AG08396 (cell line): Measurements from ENCODE around the gene INKA1.
"Not testable (repeated sequence)": the region's sequence is repeated elsewhere in the genome, so short reads cannot be mapped to it uniquely, and the experiment has no call there.

Experiments
- DNase-seq: peaks from one replicate; pipeline ENCODE4 v3.0.0; 2012; ENCODE audit warnings: low spot score, mixed read lengths

Gene INKA1

DNA sequence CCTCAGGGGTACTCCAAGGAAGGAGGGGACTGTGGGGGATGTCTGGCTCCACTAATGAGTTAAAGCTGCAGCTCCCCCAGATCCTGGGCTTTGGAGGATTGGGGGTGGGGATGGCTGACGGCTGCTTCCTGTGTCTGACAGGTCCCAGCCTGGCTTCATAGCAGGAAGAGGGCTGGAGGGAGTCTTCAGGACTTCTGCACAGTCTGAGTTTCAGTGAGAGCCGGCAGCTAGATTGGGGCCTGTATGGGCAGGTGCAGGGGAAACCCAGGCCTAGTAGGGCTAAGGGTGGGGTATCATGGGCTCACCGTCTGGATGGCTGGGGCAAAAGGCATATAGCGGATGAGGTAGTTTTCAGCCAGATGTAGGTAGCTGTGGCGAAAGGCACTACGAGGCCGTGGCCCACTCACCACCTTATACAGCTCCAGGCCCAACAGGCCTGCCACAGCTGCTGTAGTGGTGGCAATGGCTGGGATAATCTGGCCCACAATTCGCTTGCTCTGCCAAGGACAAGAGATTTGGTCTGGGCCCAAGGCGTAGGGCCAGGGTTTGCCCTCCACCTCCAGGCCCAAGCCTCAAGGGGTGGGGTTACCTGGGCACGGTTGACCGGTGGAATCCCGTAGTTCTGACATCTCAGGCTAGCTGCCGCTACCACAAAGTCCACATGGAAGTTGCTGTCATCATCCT lies 4.5 kb downstream of the INKA1 start:
- DNase-seq, result no peak

DNA sequence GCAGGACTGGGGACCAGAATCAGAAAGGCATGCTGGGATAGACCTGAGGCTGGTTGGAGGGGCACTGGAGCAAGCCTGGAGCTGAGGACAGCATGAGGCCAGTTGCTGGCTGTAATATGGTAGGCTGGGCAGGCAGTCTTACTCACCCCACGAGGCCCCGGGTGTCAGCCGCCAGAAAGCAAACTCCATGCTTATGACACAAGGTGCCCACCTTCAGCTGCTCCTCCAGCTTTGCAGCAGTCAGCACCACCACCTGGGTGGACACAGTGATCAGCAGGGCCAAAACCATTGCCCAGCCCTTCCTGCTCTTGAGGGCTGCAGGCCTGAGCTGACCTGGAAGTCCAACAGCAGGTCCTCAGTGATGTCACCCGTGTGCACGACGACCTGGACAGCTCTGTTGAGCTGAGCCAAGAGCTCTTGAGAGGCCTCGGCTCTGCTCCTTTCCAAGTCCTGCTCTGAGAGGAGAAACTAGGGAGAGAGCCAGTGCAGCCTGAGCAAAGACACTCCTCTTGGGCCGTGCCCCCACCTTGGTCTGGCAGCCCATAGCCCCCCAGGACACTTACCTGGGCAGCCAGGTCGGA lies 9.9 kb downstream of the INKA1 start:
- peak; percentile 44 for DNase-seq

DNA sequence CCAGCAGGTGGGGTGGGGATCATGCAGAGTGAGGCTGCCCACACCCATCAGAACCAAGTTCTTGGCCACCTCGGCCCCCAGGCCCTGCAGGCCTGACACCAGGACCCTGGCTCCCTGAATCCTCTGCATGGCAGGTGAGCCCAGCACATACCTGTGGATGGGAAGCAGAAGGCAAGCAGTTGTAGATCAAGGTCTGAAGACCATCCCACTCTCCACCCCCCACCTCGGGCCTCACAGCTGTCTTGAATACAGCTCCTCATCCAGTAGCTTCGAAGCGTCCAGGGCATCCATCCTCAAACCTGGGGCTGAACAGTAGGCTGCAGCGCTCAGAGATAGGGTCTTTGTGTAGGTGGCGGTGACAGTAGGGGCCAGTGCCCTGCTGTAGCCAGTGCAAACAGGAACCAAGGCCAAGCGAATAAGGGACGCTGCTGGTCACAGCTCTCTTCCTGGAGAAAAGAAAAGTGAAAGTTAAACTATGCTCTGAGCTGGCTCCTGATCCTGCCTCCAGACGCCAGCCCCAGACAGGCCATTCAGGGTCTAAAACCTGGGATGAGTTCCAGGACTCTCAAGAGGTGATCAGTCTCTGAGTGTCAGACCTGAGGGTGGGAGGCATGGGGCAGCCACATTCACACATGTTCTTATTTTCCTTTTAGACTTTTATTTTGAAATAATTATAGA lies 10.6 kb downstream of the INKA1 start, which contains the start of gene UBA7:
TSS of gene UBA7 (minus strand) at position 457 of the 678 bp plus-strand sequence. CDS start at position 291, 166 bp downstream.
- DNase-seq, result peak; percentile 86

DNA sequence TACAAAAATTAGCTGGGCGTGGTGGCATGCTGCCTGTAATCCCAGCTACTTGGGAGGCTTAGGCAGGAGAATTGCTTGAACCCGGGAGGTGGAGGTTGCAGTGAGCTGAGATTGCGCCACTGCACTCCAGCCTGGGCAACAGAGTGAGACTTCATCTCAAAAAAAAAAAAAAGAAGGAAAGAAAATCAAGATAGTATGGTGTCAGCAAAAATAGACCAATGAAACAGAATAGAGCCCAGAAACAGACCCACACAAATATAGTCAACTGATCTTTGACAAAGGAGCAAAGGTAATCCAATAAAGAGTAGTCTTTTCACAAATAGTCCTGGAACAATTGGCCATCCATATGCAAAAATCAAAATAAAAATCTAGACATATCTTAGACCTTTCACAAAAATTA lies 20.1 kb downstream of the INKA1 start:
- not testable (repeated sequence) for DNase-seq

DNA sequence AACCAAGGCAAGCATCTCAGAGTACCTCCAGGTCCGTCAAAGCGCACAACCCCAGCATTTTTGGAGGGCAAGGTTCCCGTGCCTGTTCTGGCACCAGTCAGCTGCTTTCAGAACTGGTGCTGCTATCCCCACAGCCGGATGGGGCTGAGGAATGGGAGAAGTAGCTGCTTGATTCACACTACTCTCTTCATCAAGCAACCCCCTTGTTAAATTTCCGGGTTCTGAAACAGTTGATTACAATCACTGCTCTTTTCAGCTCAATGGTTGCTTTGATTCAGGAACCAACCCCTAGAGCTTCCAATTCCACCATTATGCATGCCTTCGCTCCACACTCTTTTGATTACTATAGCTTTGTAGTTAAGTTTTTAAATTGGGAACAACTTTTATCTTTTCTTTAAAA lies 23.0 kb downstream of the INKA1 start:
- no peak for DNase-seq

DNA sequence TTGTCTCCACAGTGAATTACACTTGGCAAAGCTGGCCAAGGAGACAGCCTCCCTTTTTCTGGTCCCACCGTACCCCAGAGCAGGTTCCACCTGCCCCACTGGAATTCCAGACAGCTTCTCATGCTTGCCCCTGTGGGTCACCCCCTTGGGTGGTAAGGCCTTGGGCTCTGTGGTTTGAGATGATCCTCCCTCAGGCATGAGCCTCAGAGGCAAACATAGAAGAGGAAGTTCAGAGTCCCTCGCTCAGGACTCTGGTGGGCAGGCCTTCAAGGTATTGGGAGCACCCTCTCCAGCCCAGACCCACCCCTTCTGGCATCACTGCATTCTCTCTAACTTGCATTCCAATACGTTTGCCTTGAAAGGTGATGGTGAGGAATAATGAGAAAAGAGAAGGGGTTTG lies 28.3 kb downstream of the INKA1 start:
- DNase-seq, result no peak

DNA sequence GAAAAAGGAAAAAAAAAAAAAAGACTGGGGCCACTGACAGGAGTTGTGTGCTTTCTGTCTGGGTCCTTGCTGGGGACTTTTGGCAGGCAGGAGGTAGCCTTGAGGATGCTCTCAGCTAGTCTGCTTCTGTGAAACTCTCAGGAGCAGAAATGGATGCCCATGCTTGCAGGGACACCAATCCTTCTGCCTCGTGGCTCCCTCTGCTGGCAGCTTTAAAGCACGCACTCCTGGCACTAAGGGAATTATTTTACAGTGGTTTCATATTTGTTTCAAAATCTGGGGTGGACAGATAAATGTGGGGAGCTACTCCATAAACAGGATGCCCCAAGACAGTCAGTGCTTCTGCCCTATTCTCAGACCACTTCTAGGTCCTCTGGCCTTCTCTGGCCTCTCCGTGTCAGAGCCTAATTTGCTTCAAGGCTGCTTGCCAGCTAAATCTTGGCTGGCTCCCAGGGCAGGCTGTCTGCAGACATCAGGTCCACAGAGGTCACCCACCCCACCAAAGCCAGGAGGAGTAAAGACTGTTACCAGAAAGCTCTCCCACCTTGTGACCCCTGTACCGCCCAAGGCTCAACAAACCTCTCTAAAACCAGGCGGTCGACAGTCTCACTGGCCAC lies 36.2 kb downstream of the INKA1 start:
- DNase-seq, result peak; percentile 77

DNA sequence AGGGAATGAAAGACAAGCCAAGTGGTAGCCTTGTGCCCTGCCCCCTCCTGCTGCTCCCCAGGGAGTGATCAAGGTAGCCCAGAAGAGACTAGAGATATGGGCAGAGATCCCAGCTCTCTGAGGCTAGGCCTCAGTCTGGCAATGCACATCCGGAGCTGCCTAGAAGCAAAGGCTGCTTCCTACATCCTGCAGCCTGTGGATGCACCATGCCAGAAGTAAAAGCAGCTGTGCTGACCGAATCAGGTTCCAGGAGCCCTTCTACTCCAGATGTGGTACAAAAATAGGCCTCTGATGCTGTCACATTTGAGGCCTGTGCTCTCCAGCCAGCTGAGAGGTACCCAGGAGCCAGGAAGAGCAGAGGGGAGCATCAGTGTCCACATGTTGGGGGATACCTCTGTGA lies 37.3 kb downstream of the INKA1 start:
- DNase-seq, result no peak

DNA sequence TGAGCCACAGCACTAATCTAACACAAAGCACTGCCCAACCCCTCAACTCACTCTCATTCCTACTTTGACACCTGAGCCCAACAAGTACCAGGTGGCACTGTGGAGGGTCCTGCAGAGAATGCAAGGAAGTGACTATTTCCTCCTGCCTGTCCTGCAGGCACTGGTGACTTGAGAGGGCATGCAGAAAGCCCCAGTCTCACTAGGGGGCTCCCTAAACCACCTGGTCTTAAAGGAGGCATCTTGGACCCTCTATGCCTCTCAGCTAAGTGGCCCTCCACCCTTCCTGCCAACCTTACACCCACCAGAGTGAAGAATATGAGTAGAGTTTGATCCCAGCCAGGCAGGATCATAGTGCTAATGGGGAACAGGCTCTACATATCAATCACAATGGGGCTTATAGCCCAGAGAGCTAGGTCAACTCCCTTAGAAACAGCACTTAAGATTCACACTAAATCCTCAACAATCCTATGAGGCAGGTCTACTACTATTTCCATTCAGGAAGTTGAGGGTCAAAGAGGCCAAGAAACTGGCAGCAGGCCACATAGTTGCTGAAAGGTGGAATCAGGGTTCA lies 38.1 kb downstream of the INKA1 start:
- DNase-seq, result no peak

DNA sequence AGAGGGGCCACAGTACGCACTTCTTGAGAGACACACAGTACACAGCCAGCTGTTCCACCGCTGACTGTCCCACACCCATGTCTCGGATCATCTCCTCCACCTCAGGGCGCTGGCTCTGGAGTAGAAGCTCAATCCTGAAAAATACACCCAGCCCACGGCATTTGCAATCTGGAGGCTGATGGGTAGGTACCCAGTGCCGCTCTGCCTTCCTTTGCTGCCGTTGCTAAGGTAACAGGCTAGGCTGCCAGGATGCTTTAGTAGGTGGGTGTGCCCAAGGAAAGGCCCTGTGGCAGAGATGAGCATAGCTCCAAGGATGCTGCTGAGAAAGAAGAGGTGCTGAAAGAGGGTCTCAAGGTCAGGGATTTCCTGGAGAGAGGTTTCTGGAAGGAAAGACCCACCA lies 38.7 kb downstream of the INKA1 start:
- DNase-seq, result no peak

DNA sequence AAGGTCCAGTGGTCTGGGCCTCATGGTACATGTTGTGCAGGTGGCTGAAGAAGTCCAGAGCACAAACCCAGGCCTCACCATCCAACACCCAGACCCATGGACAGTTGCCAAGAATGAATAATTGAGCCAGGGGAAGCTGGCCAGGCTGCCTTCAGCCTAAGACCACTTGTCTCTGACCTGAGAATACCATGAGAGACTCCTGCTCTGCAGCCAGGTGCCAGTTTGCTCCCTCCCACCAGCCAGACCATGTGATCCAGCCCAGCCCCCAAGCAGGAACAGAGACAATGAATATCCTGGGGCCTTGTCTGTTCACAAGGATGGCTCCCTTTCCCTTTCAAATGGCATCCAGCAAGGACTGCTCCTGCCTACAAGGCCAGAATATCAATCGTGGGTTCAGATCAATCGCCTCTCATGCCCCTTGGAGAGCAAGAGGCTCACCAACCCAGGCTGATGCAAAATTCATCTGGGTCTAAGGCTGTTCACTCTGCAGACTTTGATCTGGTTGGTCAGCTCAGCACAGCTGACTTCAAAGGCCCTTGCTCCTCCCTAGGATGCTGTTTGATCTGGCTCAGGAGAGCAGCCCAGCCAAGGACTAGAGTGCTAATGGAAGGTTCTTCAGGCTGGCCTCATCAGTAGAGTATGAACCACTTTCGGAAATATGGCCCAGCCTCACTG lies 39.9 kb downstream of the INKA1 start:
- DNase-seq, result no peak

DNA sequence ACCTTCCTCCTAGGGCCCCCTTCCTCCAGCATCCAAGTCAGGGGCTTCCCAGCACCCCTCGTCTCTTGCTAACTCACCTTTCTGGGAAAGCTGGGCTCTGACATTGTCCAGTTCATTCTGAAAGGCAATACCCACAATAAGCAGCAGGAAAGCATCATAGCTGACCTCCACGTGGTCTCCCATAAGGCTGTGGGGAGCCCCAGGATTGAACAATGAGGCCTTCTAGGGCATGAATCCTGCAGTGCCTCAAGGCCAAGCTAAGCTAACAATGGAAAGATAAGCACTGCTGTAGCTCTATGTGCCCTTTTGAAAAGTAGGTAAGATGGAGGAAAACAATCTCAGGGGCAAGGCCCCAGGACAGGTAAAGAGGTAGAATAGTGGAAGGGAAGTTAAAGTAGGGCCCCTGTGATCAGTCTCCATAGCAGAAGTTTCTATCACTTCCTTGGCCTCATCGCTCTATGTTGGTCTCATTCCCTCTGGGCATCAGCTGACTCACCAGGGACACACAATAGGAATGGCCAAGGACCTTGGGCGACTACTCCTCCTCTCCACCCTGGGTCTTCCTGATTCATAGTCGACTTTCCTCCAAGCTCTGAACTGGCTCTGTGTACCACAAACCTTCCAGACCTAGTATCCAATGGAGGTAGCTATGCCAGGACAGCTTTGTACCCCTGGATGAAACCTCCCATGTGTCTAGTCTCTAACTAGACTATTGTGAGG lies 41.6 kb downstream of the INKA1 start:
- no peak for DNase-seq

DNA sequence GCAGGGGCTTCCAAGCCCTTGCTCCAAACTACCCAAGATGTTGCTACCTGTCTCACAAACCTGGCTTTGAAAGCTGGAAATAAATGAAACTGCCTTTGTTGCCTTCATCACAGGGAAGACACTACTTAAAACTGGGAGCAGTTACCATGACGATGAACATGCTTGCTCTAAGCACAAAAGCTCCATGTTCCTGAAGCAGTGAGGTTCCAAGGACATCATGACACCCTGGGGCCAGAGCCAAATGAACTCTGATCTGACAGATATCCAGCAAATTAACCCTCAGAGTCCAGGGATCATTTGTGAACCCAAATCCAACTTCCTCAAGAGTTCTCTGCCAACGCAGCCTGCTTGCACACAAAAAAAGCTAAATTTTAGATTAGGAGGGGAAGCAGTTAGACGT lies 42.6 kb downstream of the INKA1 start:
- no peak for DNase-seq
